Sigmoid colon (tissue), 4 donors: ENCODE results near the gene VMAC.
"Not testable (repeated sequence)": the region's sequence is repeated elsewhere in the genome, so short reads cannot be mapped to it uniquely, and the experiment has no call there.

Experiments used
- CTCF ChIP-seq, 4 experiments: fragments of 450-650 bp in 3 of 4; fragments of 200-600 bp in 1 of 4; IDR thresholded peaks; one replicate each; pipeline ENCODE4 v1.5.1; 2016 to 2019; ENCODE audit warnings: antibody characterized with exemption in 4 of 4, mild to moderate bottlenecking in 3 of 4, moderate library complexity in 2 of 4
- EP300 ChIP-seq, 4 donors: sonication (generic); formaldehyde crosslinking; IDR thresholded peaks; one replicate each; pipeline ENCODE4 v1.6.1; 2017; ENCODE audit warnings: antibody characterized with exemption in 4 of 4
- POLR2A ChIP-seq, 2 donors: fragments of 450-650 bp; IDR thresholded peaks; one replicate each; pipeline ENCODE4 v1.6.1; 2016; ENCODE audit warnings: antibody characterized with exemption in 2 of 2, mild to moderate bottlenecking in 2 of 2, moderate library complexity in 2 of 2
- POLR2AphosphoS5 ChIP-seq, 4 donors: sonication (generic); formaldehyde crosslinking; IDR thresholded peaks; one replicate each; pipeline ENCODE4 v1.6.1; 2017; ENCODE audit warnings: antibody characterized with exemption in 4 of 4

- TF ChIP-seq POLR2A, EP300, CTCF, POLR2AphosphoS5 (IDR thresholded peaks at IDR 0.05): not testable (repeated sequence)
Observed at GRCh38 chr19:5874496-5874895, 30.2 kb upstream of the VMAC start.
